MM.1S (cell line): ENCODE measurements around the gene HOXC11.

Experiments used
- DNase-seq: peaks from one replicate; pipeline ENCODE4 v3.0.0-alpha.2; 2015
- H2AFZ ChIP-seq: fragments of 300-600 bp; sonication (generic); 2 replicates; pipeline ENCODE4 v1.6.0; 2016; ENCODE audit warnings: antibody characterized with exemption, low read length
- H3F3A ChIP-seq: fragments of 300-600 bp; sonication (generic); 2 replicates; pipeline ENCODE4 v1.6.1; 2016; ENCODE audit warnings: mild to moderate bottlenecking, antibody characterized with exemption, low read length, moderate library complexity, mixed read lengths; ENCODE audit not compliant: insufficient read depth
- H3K27ac ChIP-seq: fragments of 300-600 bp; sonication (generic); 2 replicates; pipeline ENCODE4 v1.5.1; 2016; ENCODE audit warnings: mild to moderate bottlenecking, low read length
- H3K27me3 ChIP-seq: fragments of 300-600 bp; sonication (generic); replicated peaks from 2 replicates; pipeline ENCODE4 v1.6.0; 2016; ENCODE audit warnings: low read length; ENCODE audit not compliant: insufficient read depth
- H3K36me3 ChIP-seq: fragments of 300-600 bp; sonication (generic); replicated peaks from 2 replicates; pipeline ENCODE4 v1.6.1; 2016; ENCODE audit warnings: mild to moderate bottlenecking, low read length, mixed read lengths; ENCODE audit not compliant: insufficient read depth
- H3K4me1 ChIP-seq: fragments of 300-600 bp; sonication (generic); 2 replicates; pipeline ENCODE4 v1.6.1; 2016; ENCODE audit warnings: low read length, mixed read lengths
- H3K4me2 ChIP-seq: fragments of 300-600 bp; sonication (generic); 2 replicates; pipeline ENCODE4 v1.6.0; 2016; ENCODE audit warnings: low read depth, low read length
- H3K4me3 ChIP-seq: fragments of 300-600 bp; sonication (generic); 2 replicates; pipeline ENCODE4 v1.5.1; 2016; ENCODE audit warnings: low read length, mixed read lengths
- H3K79me2 ChIP-seq: fragments of 300-600 bp; sonication (generic); 2 replicates; pipeline ENCODE4 v1.6.1; 2016; ENCODE audit warnings: mixed run types, low read length, mixed read lengths
- H3K9ac ChIP-seq: fragments of 300-600 bp; sonication (generic); 2 replicates; pipeline ENCODE4 v1.6.1; 2016; ENCODE audit warnings: low read length, mixed read lengths
- H3K9me2 ChIP-seq: fragments of 300-600 bp; sonication (generic); replicated peaks from 2 replicates; pipeline ENCODE4 v1.6.1; 2016; ENCODE audit warnings: mild to moderate bottlenecking, low read length, mixed read lengths; ENCODE audit not compliant: insufficient read depth
- H3K9me3 ChIP-seq: fragments of 300-600 bp; sonication (generic); replicated peaks from 2 replicates; pipeline ENCODE4 v1.6.1; 2016; ENCODE audit warnings: mild to moderate bottlenecking, low read length, mixed read lengths; ENCODE audit not compliant: insufficient read depth
- H4K20me1 ChIP-seq: fragments of 300-600 bp; sonication (generic); 2 replicates; pipeline ENCODE4 v1.6.1; 2016; ENCODE audit warnings: mild to moderate bottlenecking, low read length, moderate library complexity, mixed read lengths; ENCODE audit not compliant: insufficient read depth
- CTCF ChIP-seq: fragments of 300-600 bp; sonication (generic); IDR thresholded peaks from 2 replicates; pipeline ENCODE4 v1.5.1; 2016; ENCODE audit warnings: antibody characterized with exemption, low read length, mixed read lengths
- EZH2 ChIP-seq: fragments of 300-600 bp; sonication (generic); optimal IDR thresholded peaks from 2 replicates; pipeline ENCODE3; 2017; ENCODE audit warnings: low read depth, mild to moderate bottlenecking, antibody characterized with exemption, low read length, mixed read lengths
- EZH2phosphoT487 ChIP-seq: fragments of 300-600 bp; sonication (generic); IDR thresholded peaks from 2 replicates; pipeline ENCODE4 v1.6.1; 2018; ENCODE audit warnings: antibody characterized with exemption, low read length

The HOXC11 gene

GRCh38 chr12:54006559-54007220 is 33.8 kb downstream of the HOXC11 start:
- peaks cover 93% of the 10 kb centered on the region for H3K27me3 ChIP-seq
- peak overlapping the region; percentile 61 for H3K4me3 ChIP-seq
- peak overlapping the region; percentile 30; the same call in 1 of the 2 replicates for H3K9ac ChIP-seq
- 0 out of 2 replicates have a peak, but pooled peaks cover 5% of the 10 kb centered on the region for H3K4me1 ChIP-seq
- no peak for DNase-seq
- peak overlapping the region; percentile 35; the same call in 1 of the 2 replicates for H2AFZ ChIP-seq
- H3K9me2 ChIP-seq = no peaks in the 10 kb centered on the region
- no peaks in the 10 kb centered on the region for H3K36me3 ChIP-seq
- TF ChIP-seq CTCF = no peak
- no peak for TF ChIP-seq EZH2
- TF ChIP-seq EZH2phosphoT487 = no peak
- no peaks in the 10 kb centered on the region for H3F3A ChIP-seq
- H3K4me2 ChIP-seq = peak overlapping the region; percentile 96
- H4K20me1 ChIP-seq = no peaks in the 10 kb centered on the region
- H3K27ac ChIP-seq = no peak overlapping the region
- H3K79me2 ChIP-seq = no peaks in the 10 kb centered on the region
- H3K9me3 ChIP-seq = no peaks in the 10 kb centered on the region

- Histone ChIP-seq H3K9me3 (no peaks in the 10 kb centered on the region), H3K4me3 (no peak overlapping the region), H3K4me1 (0 out of 2 replicates have a peak, but pooled peaks cover 5% of the 10 kb centered on the region), H3K79me2 (no peaks in the 10 kb centered on the region), H3K4me2 (no peak overlapping the region), H3K9me2 (no peaks in the 10 kb centered on the region), H3F3A (no peaks in the 10 kb centered on the region), H3K9ac (no peak overlapping the region), H3K27ac (no peak overlapping the region), H3K36me3 (no peaks in the 10 kb centered on the region), H3K27me3 (peaks cover 93% of the 10 kb centered on the region), H4K20me1 (no peaks in the 10 kb centered on the region), H2AFZ (no peak overlapping the region)
- TF ChIP-seq EZH2 (no peak), EZH2phosphoT487 (no peak), CTCF (no peak)
- DNase-seq = no peak
Measured at GRCh38 chr12:54007538-54008259, 34.8 kb downstream of the HOXC11 start.

- Histone ChIP-seq H3K79me2 (no peaks in the 10 kb centered on the region), H4K20me1 (no peaks in the 10 kb centered on the region), H3K36me3 (no peaks in the 10 kb centered on the region), H3K9me2 (no peaks in the 10 kb centered on the region), H3K9me3 (no peaks in the 10 kb centered on the region), H3K27ac (no peak overlapping the region), H3K27me3 (peaks cover 93% of the 10 kb centered on the region), H3K9ac (no peak overlapping the region), H3K4me1 (0 out of 2 replicates have a peak, but pooled peaks cover 5% of the 10 kb centered on the region), H3K4me2 (no peak overlapping the region), H2AFZ (no peak overlapping the region), H3K4me3 (no peak overlapping the region), H3F3A (no peaks in the 10 kb centered on the region)
- no peak for DNase-seq
- TF ChIP-seq EZH2 (peak; percentile 30), EZH2phosphoT487 (no peak)
Measured at GRCh38 chr12:54008260-54008552, 35.3 kb downstream of the HOXC11 start.
